ENCODE data around the gene SLC1A4. TPM values are rescaled to one million over a fixed set of nuclear protein-coding genes. Genes with fewer than 3 reads are reported as not detected.

The SLC1A4 gene
- total and polyA plus RNA-seq, 12 donors = 13.0 to 196 (median 60.0) TPM

GRCh38 chr2:65035351-65035943, 46.2 kb downstream of the SLC1A4 start:
- no peak for TF ChIP-seq POLR2A (IDR thresholded peaks at IDR 0.05)
- no peak for TF ChIP-seq CTCF (IDR thresholded peaks at IDR 0.05)
- intact Hi-C loops (cut with DNase I) = loop anchor here in 1 of 2 donors (5.0 kb wide), 1 partner anchor 118 kb away; no protein-coding TSS in a partner anchor
- H3K27ac ChIP-seq = peak overlapping the region in 1 of 5 donors; percentile 47
- 72 to 80% (median 78%) methylated on average over 6 of the region's 6 CpGs for WGBS, 4 donors
- H3K4me1 ChIP-seq (replicated peaks in 1 of 2) = peaks cover 0 to 15% of the 10 kb centered on the region in 2 donors
- DNase-seq = no peak
- H3K4me3 ChIP-seq = no peak overlapping the region
- no peaks in the 10 kb centered on the region for H3K9me3 ChIP-seq (replicated peaks in 1 of 3)
- H3K36me3 ChIP-seq (replicated peaks in 1 of 2) = no peaks in the 10 kb centered on the region
- no peaks in the 10 kb centered on the region for H3K27me3 ChIP-seq

GRCh38 chr2:65037178-65037577, 48.0 kb downstream of the SLC1A4 start:
- Histone ChIP-seq H3K9me3 (replicated peaks in 1 of 3) (no peaks in the 10 kb centered on the region), H3K27me3 (no peaks in the 10 kb centered on the region), H3K4me3 (no peak overlapping the region), H3K4me1 (replicated peaks in 1 of 2) (peaks cover 0 to 5% of the 10 kb centered on the region in 2 donors), H3K36me3 (replicated peaks in 1 of 2) (no peaks in the 10 kb centered on the region), H3K27ac (no peak overlapping the region)
- 76 to 93% (median 89%) methylated on average over 3 of the region's 3 CpGs for WGBS, 4 donors
- DNase-seq = no peak
- TF ChIP-seq POLR2A (IDR thresholded peaks at IDR 0.05) = no peak
- no peak for TF ChIP-seq CTCF (IDR thresholded peaks at IDR 0.05)
- intact Hi-C loops (cut with DNase I) = loop anchor here in 1 of 2 donors (5.0 kb wide), 1 partner anchor 120 kb away; no protein-coding TSS in a partner anchor

- DNase-seq = no peak
- H3K36me3 ChIP-seq (replicated peaks in 1 of 2) = no peaks in the 10 kb centered on the region
- H3K4me3 ChIP-seq = no peak overlapping the region
- H3K9me3 ChIP-seq (replicated peaks in 1 of 3) = peaks cover 0 to 4% (median 0%) of the 10 kb centered on the region in 3 donors
- H3K27ac ChIP-seq = no peak overlapping the region
- 84 to 91% (median 90%) methylated on average over 3 of the region's 3 CpGs for WGBS, 4 donors
- TF ChIP-seq POLR2A (IDR thresholded peaks at IDR 0.05) (no peak), CTCF (IDR thresholded peaks at IDR 0.05) (no peak)
- H3K4me1 ChIP-seq (replicated peaks in 1 of 2) = peaks cover 0 to 5% of the 10 kb centered on the region in 2 donors
- no peaks in the 10 kb centered on the region for H3K27me3 ChIP-seq
- intact Hi-C loops (cut with DNase I) = loop anchor here (2.0 to 5.0 kb wide), 2 partner anchors 122 to 123 kb away; no protein-coding TSS in a partner anchor
Observed at GRCh38 chr2:65039640-65040039, 50.4 kb downstream of the SLC1A4 start.

- no peaks in the 10 kb centered on the region for H3K36me3 ChIP-seq (replicated peaks in 1 of 2)
- no peaks in the 10 kb centered on the region for H3K27me3 ChIP-seq
- H3K4me3 ChIP-seq = peak overlapping the region in 1 of 4 donors; percentile 32
- WGBS, 4 donors = 26 to 31% (median 28%) methylated on average over 12 to 13 of the region's 13 CpGs
- H3K4me1 ChIP-seq (replicated peaks in 1 of 2) = peaks cover 0 to 5% of the 10 kb centered on the region in 2 donors
- DNase-seq = peak; percentile 85 to 97 (median 91)
- no peak for TF ChIP-seq POLR2A (IDR thresholded peaks at IDR 0.05)
- TF ChIP-seq CTCF (IDR thresholded peaks at IDR 0.05) = peak; percentile 95 to 98 (median 96)
- H3K9me3 ChIP-seq (replicated peaks in 1 of 3) = peaks cover 0 to 4% (median 0%) of the 10 kb centered on the region in 3 donors
- intact Hi-C loops (cut with DNase I) = no loop called here
- no peak overlapping the region for H3K27ac ChIP-seq
Observed at GRCh38 chr2:65040400-65041261, 51.4 kb downstream of the SLC1A4 start.

Data from adrenal gland (tissue), 12 donors.